Fibroblast of lung (primary cell): ENCODE data around the gene CELSR2.
"Not testable (repeated sequence)": the region's sequence is repeated elsewhere in the genome, so short reads cannot be mapped to it uniquely, and the experiment has no call there.

Experiments used
- CTCF ChIP-seq, 2 donors: IDR thresholded peaks in 1 of 2; conservative IDR thresholded peaks in 1 of 2; 1 replicate in 1 of 2; 2 replicates in 1 of 2; pipeline ENCODE4 v1.5.1; 2011 to 2012; ENCODE audit warnings: low read length in 2 of 2, control low read depth in 1 of 2, inconsistent platforms in 1 of 2, low read depth in 1 of 2, mild to moderate bottlenecking in 1 of 2
- EZH2 ChIP-seq: IDR thresholded peaks from 2 replicates; pipeline ENCODE4 v1.5.1; 2012; ENCODE audit warnings: low read length, control low read depth, mild to moderate bottlenecking; ENCODE audit errors: missing control alignments

GRCh38 chr1:109286762-109287161 lies 37.4 kb downstream of the CELSR2 start:
- TF ChIP-seq CTCF (conservative IDR thresholded peaks at IDR 0.05 in 1 of 2, IDR thresholded peaks at IDR 0.05 in 1 of 2; ENCODE audit: low read depth in 1 of 2, low read length in 2 of 2); EZH2: not testable (repeated sequence)
